CD4-positive, alpha-beta T cell treated with Interleukin-4 for 4 hours (primary cell): ENCODE data around the gene CDK5RAP1.

Experiments used
- DNase-seq: peaks from one replicate; pipeline ENCODE4 v3.0.0-alpha.2; 2020

CDK5RAP1 gene

DNA sequence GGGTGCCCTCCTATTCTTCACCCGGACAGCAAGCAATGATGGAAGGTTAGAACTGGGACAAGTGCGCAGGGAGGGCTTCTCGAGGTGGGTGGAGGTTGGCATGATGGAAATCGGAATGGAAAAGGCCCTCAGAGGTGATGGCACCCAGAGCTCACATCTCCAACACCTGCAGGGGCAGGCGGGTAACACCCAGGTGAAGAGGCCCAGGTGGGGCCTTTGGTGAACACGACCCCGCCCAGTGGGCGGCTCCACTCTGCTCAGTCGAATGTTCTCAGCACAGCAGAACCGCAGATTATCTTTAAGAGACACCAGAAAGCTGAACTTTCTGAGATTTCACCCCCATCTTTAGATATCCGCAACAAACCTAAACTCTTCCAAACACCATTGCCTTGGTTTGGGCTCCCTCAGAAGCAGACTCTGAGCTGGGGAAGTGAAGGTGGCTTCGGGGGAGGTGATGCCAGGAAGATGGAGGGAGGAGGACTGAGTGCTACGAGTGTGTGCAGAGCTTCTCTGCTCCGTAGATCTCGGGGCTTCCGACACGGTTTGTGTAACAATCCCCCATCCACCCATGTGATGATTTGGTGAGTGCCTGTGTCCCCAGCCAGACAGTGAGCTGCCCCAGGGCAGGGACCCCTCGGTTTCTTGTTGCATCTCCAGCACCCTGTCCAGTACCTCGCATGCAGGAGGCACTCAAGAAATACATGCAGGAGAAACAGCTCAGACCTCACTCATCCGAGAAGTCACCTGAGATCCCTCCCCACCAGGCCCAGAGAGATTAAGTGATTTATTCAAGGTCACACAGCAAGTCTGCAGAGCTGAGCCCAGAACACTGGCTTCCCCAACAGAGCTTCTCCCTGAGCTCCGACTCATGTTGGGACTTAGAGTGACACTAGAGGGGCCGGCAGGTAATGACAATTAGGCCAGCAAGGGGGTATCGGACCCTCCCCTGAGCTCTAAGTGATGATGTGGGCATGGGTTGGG lies 72.9 kb downstream of the CDK5RAP1 start:
- DNase-seq, result no peak

- DNase-seq, result no peak
Observed at GRCh38 chr20:33325350-33325749, 76.0 kb downstream of the CDK5RAP1 start.

- DNase-seq, result no peak
Observed at GRCh38 chr20:33323236-33323635, 78.1 kb downstream of the CDK5RAP1 start.

- DNase-seq, result no peak
Observed at GRCh38 chr20:33322456-33322855, 78.9 kb downstream of the CDK5RAP1 start.

- DNase-seq, result no peak
Observed at GRCh38 chr20:33320006-33320405, 81.3 kb downstream of the CDK5RAP1 start.

DNA sequence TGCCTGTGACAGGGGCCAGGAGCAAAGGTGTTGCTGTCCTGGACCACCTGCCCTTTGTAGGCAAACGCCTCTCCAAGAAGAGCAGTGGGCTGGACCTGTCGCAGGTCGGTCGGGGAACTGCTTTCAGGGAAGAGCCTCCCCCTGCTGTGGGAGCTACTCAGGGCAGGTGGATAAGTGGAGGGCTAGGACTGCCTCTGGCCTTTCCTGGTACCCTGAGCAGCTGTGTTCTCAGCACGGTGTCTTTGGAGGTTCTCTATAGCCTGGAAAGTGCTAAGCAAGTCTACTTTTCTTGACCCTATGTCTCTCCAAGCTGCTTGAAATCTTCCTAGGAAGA lies 83.3 kb downstream of the CDK5RAP1 start:
- no peak for DNase-seq

DNA sequence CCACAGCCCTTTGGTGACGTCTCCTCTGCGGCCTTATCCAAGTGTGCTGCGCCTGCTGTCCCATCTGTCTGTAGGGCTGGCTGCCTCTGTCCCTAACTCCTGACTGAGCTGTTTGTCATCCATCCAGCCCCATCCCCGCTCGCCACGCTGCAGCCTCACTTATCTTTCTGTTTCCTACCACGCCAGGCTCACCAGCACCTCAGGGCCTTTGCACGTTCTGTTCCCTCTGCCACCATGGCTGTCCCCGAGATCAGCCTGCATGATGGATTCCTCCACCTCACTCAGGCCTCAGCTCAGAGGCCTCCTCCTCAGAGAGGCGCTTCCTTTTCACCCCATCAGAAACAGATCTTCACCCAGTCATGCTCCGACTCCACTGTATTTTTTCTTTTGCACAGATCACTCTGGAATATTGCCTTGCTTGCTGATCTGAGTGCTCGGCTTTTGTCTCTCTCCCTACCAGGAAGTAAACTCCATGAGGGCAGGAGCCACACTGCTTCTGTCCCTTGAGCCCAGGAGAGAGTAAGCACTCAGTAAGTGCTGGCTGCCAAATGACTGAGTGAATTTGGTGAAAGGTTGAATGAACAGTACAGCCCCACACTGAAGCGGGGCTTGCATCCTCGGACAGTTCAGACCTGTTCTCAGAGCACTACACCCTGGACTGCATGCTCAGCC lies 83.8 kb downstream of the CDK5RAP1 start:
- DNase-seq, result no peak

DNA sequence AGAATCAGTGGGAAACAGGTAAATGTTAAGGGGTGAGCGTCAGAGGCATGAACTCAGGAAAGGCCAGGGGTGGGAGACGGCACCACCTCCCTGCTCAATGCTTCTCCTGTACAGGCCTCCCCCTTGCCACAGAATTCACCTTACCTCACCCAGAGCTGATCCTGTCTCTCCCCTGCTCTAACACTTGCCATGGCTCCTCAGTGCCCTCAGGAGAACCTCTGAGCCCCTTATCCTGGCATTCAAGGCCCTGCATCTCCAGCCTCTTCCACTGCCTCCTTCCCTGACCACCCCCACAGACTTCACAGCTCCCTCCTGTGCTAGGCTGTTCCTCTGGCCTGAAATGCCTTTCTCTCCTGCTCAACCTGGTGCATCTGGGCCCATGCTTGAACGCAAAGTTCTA lies 84.4 kb downstream of the CDK5RAP1 start:
- no peak for DNase-seq

DNA sequence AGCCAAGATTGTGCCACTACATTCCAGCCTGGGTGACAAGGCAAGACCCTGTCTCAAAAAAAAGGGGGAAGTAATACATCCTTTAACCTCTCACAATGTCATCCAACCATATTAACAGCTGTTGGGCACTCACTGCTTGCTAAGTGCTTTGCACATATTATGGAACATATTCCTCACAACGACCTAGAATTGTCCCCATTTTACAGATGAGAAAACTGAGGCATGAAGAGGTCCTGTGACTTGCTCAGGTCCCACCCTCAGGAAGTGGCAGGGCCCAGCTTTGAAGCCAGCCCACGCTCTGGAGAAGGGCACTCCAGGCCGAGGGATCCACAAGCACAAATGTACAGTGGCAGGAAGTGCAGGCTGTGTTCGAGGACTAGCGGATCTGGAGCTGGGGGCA lies 85.0 kb downstream of the CDK5RAP1 start:
- no peak for DNase-seq

GRCh38 chr20:33313686-33314314 lies 87.5 kb downstream of the CDK5RAP1 start:
- no peak for DNase-seq

- DNase-seq, result no peak
Observed at GRCh38 chr20:33312583-33312982, 88.7 kb downstream of the CDK5RAP1 start.

DNA sequence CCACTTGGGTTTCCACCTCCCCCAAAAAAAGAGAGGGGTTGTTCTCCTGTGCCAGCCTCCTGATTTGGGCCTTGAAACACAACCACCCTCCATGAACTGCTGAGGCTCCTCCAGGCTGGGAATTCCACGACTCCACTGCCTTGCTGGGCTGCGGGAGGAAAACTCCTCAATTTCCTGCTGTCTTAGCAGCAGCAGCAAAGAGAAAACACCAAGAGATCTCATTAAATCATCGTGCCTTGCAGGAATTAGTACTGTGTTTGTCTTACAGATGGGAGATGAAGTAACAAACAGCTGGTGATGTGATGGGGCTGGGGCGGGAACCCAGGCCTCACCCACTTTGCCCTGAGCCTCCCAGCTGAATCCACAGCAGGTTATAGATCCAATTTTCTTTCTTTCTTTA lies 89.3 kb downstream of the CDK5RAP1 start:
- no peak for DNase-seq

DNA sequence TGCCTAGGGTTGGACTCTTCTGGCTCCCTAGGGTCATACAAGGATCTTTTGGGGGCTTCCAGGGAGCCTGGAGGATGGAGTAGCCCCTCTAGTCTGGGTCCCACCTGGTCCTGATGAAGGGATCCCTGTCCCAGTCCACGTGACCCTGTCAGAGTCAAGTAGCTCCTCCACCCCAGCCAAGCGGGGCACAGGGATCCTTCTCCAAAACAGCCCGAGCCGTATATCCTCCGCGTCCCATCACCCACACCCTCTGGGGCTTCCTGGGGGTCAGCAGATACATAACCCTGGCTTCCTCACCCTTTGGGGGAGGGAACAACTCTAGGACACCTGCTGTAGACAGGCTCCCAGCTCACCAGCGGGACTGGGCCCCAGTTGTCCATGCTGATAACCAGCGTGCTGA lies 90.3 kb downstream of the CDK5RAP1 start:
- no peak for DNase-seq

DNA sequence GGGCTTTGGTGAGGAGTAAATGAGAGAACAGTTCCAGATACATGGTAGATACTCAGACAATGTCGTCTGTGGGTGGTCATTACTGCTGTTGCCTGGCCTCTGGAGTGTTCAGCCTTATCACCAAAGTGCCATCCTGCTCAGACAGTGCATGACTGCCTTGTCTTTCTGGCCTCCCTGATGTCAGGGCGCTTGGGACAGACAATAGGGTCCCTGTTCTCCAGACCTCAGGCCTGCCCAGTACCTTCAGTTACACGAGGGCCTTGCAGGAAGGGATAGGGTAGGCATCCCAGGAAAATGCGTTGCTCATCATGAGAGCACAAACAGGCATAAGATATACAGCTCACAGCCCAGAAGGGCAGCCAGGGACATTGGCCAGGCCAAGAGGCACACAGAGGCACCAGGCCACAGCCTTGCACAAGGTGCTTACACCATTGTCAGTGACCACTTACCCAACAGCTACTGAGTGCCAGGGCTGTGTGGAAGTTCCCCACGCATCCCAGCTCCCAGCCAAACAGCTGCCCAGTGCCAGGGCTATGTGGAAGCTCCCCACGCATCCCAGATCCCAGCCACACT lies 90.9 kb downstream of the CDK5RAP1 start:
- no peak for DNase-seq

- no peak for DNase-seq
Observed at GRCh38 chr20:33309631-33310030, 91.7 kb downstream of the CDK5RAP1 start.
